ENCODE data around the gene KLF7.
"Not testable (repeated sequence)": the region's sequence is repeated elsewhere in the genome, so short reads cannot be mapped to it uniquely, and the experiment has no call there.

Gene KLF7

DNA sequence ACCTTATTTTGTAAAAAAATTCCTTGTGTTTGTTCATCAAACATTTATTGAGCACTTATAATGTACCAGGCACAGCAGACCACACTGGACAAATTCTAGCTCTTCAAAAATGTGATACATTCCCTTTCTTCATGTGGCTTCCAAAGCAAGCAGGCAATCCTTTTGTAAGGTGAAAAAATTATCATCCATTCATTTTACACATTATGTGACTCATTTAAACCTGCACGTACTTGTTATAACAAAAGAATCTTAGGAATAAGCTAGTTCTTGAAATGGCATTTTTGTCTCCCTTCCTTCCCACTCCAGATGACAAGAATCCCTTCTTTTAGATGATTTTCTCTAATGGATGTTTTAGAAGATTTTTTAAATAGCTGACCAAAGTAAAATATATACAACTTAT, 104.6 kb downstream of the KLF7 start:
- DNase-seq (ENCODE audit: low read depth in 2 of 2), result no peak

DNA sequence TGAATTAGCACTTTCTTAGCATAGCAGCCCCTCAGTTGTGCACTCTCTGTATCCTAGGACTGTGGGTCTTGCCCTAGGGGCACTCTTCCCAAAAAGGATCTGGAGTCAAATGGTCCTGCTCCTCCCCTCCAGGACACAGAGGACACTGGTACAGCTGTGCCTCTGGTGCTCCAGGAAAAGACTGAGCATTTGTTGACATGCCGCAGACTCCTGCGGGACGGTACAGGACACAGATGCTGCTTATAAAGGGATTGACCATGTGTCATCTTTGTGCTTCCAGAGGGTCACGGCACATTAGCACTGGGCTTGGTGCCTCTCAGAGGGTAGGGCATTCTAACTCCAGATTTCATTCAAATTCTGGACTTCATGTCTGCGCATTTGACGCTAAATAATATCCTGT, 110.5 kb downstream of the KLF7 start:
- DNase-seq (ENCODE audit: low read depth in 2 of 2), result no peak

DNA sequence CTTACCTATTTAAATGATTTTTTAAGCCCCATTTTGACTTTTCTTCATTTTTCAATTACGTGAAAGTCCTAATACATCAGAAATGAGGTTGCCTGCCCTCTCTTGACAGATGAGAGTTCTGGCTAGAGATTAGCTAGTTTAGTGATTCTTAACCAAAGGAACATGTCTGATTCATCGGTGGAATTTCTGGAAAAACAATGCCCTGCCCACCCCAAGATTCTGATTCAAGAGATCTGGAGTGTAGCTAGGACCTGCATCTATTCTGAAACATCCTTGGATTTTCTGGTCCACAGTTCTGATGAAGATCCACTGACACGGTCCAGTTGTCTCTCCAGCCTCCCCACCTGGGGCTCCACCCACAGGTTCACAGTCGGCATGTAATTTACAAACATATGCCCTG, 111.2 kb downstream of the KLF7 start:
- no peak for DNase-seq (ENCODE audit: low read depth in 2 of 2)

DNA sequence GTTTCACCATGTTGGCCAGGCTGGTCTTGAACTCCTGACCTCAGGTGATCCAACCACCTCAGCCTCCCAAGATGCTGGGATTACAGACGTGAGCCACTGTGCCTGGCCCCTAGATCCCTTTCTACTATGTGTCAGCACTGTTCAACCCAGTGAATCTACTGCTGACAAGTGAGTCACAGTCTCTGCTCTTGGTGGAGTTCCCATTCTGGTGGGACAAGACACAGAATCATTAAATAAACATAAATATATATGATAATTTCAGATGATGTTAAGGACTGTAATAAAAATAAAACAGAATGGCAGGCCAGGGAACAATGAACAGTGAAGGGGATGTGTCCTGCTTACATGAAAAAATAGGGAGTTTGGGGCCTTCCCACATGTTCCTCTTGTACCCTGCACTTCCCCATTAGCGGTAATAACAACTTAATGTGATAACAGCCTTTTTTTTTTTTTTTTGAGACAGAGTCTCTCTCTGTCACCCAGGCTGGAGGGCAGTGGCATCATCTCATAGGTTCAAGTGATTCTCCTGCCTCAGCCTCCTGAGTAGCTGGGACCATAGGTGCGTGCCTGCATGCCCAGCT, 114.3 kb downstream of the KLF7 start:
- DNase-seq (ENCODE audit: low read depth in 2 of 2), result no peak

- DNase-seq (ENCODE audit: low read depth in 2 of 2), result no peak
Observed at GRCh38 chr2:207049122-207049521, 116.6 kb downstream of the KLF7 start.

DNA sequence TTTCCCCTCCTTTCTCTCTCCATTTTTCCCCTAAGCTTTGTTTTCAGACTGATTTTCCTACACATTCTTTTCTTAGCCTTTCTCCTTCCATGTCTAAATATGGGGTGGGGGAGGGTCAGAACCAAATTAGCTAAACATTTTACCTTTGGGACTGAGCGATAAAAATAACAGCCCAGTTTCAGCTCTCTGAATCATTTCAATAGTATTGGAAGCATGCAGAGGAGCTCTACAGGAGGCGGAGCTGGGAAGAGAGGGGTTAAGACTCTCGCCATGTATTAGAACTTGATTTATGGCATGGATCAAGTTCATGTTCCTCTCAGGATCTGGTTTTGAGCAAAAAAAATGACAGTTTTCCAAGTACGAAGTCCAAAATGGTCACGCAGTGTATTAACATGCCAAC, 117.3 kb downstream of the KLF7 start:
- no peak for DNase-seq (ENCODE audit: low read depth in 2 of 2)

GRCh38 chr2:207046724-207047123, 119.0 kb downstream of the KLF7 start:
- DNase-seq (ENCODE audit: low read depth in 2 of 2), result no peak

- no peak for DNase-seq (ENCODE audit: low read depth in 2 of 2)
Observed at GRCh38 chr2:207045531-207045930, 120.2 kb downstream of the KLF7 start.

GRCh38 chr2:207044379-207045362, 121.1 kb downstream of the KLF7 start:
- DNase-seq (ENCODE audit: low read depth in 2 of 2), result no peak

GRCh38 chr2:207042841-207043240, 122.9 kb downstream of the KLF7 start:
- DNase-seq (ENCODE audit: low read depth in 2 of 2), result no peak

GRCh38 chr2:207041786-207042554, 123.8 kb downstream of the KLF7 start:
- DNase-seq (ENCODE audit: low read depth in 2 of 2), result no peak

DNA sequence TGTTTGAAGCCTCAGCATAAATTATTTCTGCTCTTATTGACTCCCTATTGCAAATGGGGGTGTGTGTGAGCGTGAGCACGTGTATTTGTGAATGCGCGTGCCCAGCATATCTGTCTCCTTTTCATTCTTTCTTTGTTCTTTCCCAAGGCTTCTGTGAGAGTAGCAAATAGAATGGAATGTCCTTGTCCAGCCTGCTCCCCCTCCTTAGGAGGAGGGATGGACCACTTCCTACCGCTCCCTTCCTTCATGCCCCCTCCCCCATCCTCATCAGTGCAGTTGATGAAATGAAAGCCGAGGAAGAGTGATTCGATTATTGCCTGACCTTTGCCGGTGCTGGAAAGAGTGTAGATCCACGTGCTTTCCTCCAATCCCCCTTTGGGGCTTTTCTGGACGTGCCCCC, 124.5 kb downstream of the KLF7 start:
- no peak for DNase-seq (ENCODE audit: low read depth in 2 of 2)

DNA sequence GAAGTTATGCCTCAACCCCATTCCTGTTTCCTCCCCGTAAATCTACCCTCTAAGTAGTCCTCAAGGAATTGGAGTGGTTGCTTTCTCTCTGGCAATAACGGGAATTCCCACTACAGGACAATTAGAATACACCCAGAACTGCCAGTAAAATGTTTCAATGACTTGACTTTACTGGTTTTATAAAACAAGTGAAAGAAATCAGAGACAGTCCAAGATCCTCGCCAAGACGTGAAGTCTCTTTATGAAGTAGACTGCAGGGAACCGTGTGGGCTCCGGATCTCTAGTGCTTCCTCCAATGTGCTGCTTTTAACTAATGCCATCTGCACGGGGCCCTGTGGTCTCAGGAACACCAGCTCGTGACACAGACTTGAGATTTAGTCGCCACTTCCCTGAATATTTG, 125.1 kb downstream of the KLF7 start:
- no peak for DNase-seq (ENCODE audit: low read depth in 2 of 2)

GRCh38 chr2:207039225-207039624, 126.5 kb downstream of the KLF7 start:
- DNase-seq (ENCODE audit: low read depth in 2 of 2), result no peak

- DNase-seq (ENCODE audit: low read depth in 2 of 2), result no peak
Observed at GRCh38 chr2:207038299-207038698, 127.4 kb downstream of the KLF7 start.

DNA sequence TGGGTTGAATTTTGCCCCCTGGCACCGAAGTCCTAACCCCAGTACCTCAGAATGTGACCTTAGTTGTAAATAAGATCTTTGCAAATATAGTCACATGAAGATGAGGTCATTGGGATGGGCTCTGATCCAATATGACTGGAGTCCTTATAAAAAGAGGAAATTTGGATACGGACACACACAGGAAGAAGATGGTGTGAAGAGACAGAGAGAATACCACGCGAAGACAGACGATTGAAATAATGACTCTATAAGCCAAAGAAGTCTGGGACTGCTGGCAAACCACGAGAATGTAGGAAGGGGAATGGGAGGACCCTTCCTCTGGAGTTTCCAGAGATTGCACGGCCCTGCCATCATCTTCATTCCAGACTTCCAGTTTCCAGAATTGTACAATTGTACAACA, 127.9 kb downstream of the KLF7 start:
- DNase-seq (ENCODE audit: low read depth in 2 of 2), result no peak

DNA sequence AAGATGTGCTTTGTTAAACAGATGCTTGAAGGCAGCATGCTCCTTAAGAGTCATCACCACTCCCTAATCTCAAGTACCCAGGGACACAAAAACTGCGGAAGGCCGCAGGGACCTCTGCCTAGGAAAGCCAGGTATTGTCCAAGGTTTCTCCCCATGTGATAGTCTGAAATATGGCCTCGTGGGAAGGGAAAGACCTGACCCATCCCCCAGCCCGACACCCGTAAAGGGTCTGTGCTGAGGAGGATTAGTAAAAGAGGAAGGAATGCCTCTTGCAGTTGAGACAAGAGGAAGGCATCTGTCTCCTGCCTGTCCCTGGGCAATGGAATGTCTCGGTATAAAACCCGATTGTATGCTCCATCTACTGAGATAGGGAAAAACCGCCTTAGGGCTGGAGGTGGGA, 128.7 kb downstream of the KLF7 start:
- DNase-seq (ENCODE audit: low read depth in 2 of 2), result not testable (repeated sequence)

DNA sequence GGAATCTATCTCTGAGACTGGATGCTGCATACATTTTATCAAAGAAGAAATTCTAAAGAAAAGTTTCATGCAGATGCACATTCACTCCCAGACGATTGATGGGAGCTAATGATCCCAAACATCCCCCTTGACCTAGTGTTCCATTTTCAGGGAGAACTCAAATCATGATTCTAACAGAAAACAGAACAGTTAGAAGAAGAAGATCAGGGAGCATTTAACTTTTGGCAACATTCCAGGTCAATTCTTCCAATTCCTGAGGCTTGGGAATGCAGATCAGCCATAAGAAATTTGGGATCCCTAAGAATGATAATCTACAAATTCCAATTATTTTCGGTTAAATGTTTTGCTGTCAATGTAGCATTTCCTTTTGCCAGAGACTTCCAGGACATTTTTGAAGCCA, 129.9 kb downstream of the KLF7 start:
- DNase-seq (ENCODE audit: low read depth in 2 of 2), result no peak

DNA sequence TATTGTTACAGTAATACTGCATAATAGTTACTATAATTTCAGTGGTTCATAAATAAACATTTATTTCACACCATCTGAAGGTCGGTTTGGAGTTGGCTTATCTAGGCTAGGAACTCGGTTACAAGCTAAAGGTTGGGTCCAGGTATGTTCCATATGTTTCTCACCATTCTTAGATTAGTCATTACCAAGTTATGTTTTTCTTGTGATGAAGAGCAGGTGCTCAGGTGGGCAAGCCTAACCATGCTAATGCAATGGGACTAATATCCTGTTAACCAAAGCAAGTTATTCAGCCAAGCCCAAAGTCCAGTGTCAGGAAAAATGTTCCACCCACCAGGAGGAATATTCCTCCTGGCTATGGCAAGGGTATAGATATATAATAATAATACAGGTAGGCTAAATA, 133.3 kb downstream of the KLF7 start:
- DNase-seq (ENCODE audit: low read depth in 2 of 2), result no peak
